A549 (cell line): ENCODE data around the gene WNT9A.

Experiments
- CHD2 ChIP-seq: fragments of 150-350 bp; IDR thresholded peaks from 2 replicates; pipeline ENCODE4 v1.6.1; 2014; ENCODE audit warnings: low read length; ENCODE audit not compliant: partially characterized antibody
- CTCF ChIP-seq: fragments of >200 bp; sonication (Bioruptor Twin); formaldehyde crosslinking; IDR thresholded peaks from 3 replicates; pipeline ENCODE4 v1.5.1; 2016
- EP300 ChIP-seq, 2 experiments: fragments of >200 bp; sonication (Bioruptor Twin); formaldehyde crosslinking; IDR thresholded peaks; 2 replicates in 1 of 2; 3 replicates in 1 of 2; pipeline ENCODE4 v1.6.1; 2016 to 2017
- POLR2A ChIP-seq: IDR thresholded peaks from 2 replicates; pipeline ENCODE4 v1.6.1; 2012; ENCODE audit warnings: mild to moderate bottlenecking, low read length
- RFX5 ChIP-seq: fragments of 450-650 bp; IDR thresholded peaks from 2 replicates; pipeline ENCODE4 v1.7.1; 2014; ENCODE audit warnings: antibody characterized with exemption, mild to moderate bottlenecking, moderate library complexity
- ZFP36 ChIP-seq: fragments of 450-650 bp; IDR thresholded peaks from 2 replicates; pipeline ENCODE4 v1.6.1; 2014; ENCODE audit warnings: borderline replicate concordance; ENCODE audit not compliant: partially characterized antibody

GRCh38 chr1:227885648-227886502 is 61.9 kb downstream of the WNT9A start:
- TF ChIP-seq CTCF, result no peak
- TF ChIP-seq CHD2, result no peak
- no peak for TF ChIP-seq POLR2A
- no peak for TF ChIP-seq EP300 (IDR thresholded peaks at IDR 0.05)
- no peak for TF ChIP-seq ZFP36
- no peak for TF ChIP-seq RFX5
